ENCODE data around the gene CEACAM16.

DNA sequence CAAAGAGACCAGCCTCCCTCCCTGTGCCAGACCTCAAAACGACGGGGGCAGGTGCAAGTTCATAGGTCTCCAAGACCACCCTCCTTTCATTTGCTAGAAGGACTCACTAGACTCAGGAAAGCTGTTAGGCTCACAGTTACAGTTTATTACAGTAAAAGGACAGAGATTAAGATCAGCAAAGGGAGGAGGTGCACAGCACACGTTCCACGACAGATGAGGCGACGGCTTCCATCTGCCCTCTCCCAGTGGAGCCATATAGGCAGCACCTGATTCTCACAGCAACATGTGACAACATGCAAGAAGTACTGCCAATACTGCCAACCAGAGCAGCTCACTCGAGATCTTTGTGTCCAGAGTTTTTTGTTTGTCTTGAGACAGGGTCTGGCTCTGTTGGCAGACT lies 37.0 kb upstream of the CEACAM16 start:
- TF ChIP-seq, protein P1, sequence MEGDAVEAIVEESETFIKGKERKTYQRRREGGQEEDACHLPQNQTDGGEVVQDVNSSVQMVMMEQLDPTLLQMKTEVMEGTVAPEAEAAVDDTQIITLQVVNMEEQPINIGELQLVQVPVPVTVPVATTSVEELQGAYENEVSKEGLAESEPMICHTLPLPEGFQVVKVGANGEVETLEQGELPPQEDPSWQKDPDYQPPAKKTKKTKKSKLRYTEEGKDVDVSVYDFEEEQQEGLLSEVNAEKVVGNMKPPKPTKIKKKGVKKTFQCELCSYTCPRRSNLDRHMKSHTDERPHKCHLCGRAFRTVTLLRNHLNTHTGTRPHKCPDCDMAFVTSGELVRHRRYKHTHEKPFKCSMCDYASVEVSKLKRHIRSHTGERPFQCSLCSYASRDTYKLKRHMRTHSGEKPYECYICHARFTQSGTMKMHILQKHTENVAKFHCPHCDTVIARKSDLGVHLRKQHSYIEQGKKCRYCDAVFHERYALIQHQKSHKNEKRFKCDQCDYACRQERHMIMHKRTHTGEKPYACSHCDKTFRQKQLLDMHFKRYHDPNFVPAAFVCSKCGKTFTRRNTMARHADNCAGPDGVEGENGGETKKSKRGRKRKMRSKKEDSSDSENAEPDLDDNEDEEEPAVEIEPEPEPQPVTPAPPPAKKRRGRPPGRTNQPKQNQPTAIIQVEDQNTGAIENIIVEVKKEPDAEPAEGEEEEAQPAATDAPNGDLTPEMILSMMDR (conservative IDR thresholded peaks at IDR 0.05; ENCODE audit: low read depth, low read length): no peak
- TF ChIP-seq EZH2 (IDR thresholded peaks at IDR 0.05; ENCODE audit: low read length, unreplicated experiment): no peak

Data from PC-3 (cell line).